Superior temporal gyrus (tissue), 1 donor: ENCODE results near the gene TMTC1.
A peak's percentile ranks its signal among the peaks of the same experiment; 100 is the strongest.

Experiments
- DNase-seq: peaks from one replicate; pipeline ENCODE4 v3.0.0-alpha.2; 2016; ENCODE audit errors: extremely low spot score

TMTC1 gene

GRCh38 chr12:29780084-29780483 is 3.7 kb downstream of the TMTC1 start:
- DNase-seq: no peak

GRCh38 chr12:29778531-29778930 is 5.2 kb downstream of the TMTC1 start:
- DNase-seq: no peak

GRCh38 chr12:29773076-29773475 is 10.7 kb downstream of the TMTC1 start:
- no peak for DNase-seq

- peak; percentile 55 for DNase-seq
Measured at GRCh38 chr12:29771786-29772185, 12.0 kb downstream of the TMTC1 start.

- DNase-seq: no peak
Measured at GRCh38 chr12:29771165-29771564, 12.6 kb downstream of the TMTC1 start.

- peak; percentile 29 for DNase-seq
Measured at GRCh38 chr12:29769162-29769858, 14.4 kb downstream of the TMTC1 start.

GRCh38 chr12:29768372-29768771 is 15.4 kb downstream of the TMTC1 start:
- DNase-seq: no peak

GRCh38 chr12:29763301-29763683 is 20.4 kb downstream of the TMTC1 start:
- DNase-seq: no peak

- DNase-seq: peak; percentile 76
Measured at GRCh38 chr12:29762637-29763300, 21.0 kb downstream of the TMTC1 start.

GRCh38 chr12:29759950-29760349 is 23.8 kb downstream of the TMTC1 start:
- DNase-seq: no peak

- DNase-seq: no peak
Measured at GRCh38 chr12:29756741-29757390, 26.9 kb downstream of the TMTC1 start.

- DNase-seq: no peak
Measured at GRCh38 chr12:29754235-29755189, 29.2 kb downstream of the TMTC1 start.

- no peak for DNase-seq
Measured at GRCh38 chr12:29752121-29752520, 31.6 kb downstream of the TMTC1 start.

- DNase-seq: no peak
Measured at GRCh38 chr12:29751676-29752075, 32.1 kb downstream of the TMTC1 start.

GRCh38 chr12:29750928-29751220 is 32.9 kb downstream of the TMTC1 start:
- no peak for DNase-seq

GRCh38 chr12:29750131-29750927 is 33.4 kb downstream of the TMTC1 start:
- DNase-seq: no peak

GRCh38 chr12:29744365-29744764 is 39.4 kb downstream of the TMTC1 start:
- DNase-seq: no peak

GRCh38 chr12:29743801-29744200 is 39.9 kb downstream of the TMTC1 start:
- no peak for DNase-seq

- no peak for DNase-seq
Measured at GRCh38 chr12:29743077-29743476, 40.7 kb downstream of the TMTC1 start.

GRCh38 chr12:29742646-29743045 is 41.1 kb downstream of the TMTC1 start:
- no peak for DNase-seq
